Measurements from ENCODE around the gene FAM118B.
"Not testable (repeated sequence)": the region's sequence is repeated elsewhere in the genome, so short reads cannot be mapped to it uniquely, and the experiment has no call there.

FAM118B gene

DNA sequence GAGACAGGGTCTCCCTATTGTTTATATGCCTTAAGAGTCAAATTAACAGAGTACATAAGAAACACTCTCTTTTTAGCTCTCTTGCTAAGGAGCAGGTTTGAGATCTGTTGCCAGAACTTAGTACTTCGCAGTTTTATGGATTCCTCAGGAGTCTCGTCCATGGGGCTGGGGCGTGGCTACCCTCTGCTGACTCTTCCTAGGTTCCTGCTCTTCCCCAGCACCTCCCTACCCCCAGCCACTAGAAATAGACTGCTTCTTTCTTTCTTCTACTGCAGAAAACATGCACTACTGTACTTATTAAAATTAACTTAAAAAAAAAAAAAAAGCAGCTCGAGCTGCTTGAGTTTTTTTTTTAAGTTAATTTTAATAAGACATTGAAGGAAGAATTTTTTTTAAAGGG is 8.0 kb downstream of the FAM118B start:
- no peak for DNase-seq

DNA sequence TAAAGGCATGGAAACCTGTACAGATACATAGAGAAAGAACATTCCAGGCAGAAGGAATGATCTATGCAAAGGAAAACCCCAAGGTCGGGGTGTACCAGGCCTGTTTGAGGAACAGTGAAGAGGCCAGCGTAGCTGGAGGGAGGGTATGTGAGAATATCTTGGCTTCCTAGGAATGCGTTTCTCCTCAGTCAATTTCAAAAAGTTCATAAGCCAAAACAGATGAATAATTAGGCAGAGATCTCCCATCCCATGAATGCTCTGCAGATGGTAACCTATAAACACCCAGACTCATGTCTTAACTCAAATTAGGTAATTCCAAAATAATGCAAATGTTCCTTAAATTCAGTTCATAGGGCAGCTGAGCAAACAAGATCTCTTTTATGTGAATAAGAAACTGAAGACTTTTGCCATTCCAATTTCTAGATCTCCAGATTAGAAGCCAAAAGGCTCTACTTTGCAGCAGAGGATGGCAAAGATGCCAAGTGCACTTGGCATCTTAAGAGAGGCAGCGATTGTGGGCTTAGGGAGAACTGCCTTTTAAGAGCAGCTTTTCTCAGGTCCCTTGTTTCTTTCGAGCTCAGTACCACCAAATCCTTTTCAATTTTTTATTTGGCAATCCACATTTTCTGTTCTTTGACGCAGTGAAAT is 13.2 kb downstream of the FAM118B start:
- no peak for DNase-seq

DNA sequence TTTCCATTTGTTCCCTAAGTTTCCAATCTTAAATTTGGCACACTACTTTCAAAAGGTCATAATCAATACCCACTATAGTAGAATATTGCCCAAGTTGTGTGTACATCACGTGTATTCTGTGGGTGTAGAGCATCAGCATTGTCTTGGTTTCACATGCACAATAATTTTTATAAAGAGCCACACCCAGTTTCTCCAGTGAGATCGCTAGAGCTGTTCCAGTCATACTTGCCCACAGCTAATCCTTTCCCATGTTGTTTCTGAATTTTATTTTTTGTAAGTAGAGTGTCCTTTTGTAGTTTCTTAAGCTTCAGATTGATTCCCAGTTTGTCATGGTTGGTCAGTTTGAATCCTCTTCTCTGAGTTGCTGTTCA is 13.7 kb downstream of the FAM118B start:
- DNase-seq = no peak

DNA sequence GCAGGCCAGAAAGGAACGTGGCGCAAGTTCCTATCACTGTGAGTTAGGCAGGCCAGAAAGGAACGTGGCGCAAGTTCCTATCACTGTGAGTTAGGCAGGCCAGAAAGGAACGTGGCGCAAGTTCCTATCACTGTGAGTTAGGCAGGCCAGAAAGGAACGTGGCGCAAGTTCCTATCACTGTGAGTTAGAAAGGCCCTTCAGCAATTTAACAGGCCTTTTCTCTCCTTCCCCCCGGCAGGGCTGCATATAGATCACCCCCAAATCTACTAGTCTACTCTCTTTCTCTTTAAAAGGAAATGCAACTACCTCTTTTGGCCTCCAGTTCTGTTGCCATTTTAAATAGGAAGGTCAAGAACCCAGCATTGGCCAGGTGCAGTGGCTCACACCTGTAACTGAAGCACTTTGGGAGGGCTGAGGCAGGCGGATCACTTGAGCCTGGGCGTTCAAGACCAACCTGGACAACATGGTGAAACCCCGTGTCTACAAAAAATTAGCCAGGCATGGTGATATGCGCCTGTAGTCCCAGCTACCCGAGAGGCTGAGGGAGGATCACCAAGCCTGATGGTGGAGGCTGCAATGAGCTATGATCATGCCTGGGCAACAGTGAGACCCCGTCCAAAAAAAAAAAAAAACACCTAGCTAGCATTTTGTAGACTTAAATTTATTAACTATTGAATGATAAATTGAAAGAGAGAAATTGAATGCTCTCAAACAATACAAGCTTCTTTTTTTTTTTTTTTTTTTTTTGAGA is 14.9 kb downstream of the FAM118B start:
- DNase-seq = no peak

DNA sequence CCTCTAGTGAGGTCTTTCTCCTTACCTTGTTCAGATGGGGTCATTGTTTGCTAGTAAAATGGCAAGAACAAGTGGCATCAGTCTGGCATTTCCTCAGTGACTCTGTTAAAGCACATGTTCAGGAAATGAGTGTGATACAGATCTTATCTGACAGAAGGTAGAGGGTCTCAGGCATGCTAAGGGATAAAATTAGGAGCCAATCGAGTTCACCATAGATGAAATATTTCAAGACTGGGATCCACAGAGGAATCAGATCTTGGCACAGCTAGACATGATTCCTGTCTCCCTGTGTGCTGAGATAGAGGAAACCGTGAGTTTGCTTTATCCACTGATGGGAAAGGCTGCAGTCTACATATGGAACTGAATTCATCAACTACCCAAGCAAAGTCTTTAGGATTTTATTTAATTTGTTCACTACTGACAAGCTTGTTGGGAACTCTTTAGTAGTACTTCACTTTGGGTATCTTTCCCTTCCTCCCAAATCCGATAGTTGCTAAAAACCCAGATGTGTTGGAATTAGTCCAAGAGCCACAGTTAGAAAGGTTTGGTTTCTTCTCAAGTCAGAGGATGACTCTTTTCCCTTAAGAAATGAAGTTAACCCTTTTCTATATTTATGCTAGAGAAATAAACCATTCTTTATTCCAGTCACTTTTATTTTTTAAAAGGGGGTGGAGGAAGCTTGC is 18.4 kb downstream of the FAM118B start:
- DNase-seq = no peak

DNA sequence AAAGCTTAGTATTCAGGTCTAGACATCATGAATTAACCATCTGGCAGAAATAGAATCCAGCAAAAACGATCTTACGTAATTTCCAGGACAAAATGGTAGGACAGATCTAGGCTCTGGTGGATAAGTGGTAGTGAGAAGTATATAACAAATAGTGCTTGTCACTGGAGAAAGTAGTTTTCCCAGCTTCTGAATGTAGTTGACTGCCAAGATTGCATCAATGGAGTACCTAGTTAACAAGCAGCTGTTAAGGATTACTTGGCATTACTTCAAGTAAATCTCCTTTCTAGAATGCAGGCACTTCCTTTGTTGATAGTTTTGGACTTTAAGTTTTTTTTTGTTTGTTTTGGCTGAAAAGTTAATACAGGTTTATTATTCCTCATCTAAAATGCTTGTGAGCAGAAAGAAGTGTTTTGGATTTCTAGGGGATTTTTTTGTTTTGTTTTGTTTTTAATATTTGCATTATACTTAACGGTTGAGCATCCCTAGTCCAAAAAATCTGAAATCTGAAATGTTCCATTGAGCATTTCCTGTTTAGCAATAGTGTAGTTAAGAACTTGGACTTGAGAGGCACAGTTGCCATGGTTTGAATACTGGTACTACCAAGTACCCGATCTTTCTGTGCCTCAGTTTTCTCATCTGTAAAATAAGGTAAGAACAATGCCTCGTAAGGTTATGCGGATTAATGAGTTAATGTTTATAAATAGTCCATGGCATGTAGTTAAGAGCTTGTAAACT is 20.3 kb downstream of the FAM118B start:
- DNase-seq = no peak

DNA sequence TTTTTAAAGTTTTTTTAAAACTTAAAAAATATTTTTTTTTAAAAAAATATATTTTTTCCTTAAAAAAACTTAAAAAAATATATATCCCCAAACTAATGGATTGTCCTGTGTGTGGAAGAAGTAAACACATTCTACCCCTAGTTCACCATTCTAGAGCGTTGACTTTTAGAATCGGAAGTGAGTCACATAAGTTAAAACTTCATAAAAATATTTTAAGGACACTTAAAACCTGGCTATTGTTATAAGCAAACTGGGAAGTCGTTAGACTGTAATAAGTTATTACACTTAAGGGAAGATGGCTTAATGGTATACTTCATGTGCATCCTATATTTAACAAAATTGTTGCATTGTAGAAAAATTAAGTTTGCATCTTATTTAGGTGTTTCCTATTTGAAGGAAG is 21.1 kb downstream of the FAM118B start:
- DNase-seq = no peak

DNA sequence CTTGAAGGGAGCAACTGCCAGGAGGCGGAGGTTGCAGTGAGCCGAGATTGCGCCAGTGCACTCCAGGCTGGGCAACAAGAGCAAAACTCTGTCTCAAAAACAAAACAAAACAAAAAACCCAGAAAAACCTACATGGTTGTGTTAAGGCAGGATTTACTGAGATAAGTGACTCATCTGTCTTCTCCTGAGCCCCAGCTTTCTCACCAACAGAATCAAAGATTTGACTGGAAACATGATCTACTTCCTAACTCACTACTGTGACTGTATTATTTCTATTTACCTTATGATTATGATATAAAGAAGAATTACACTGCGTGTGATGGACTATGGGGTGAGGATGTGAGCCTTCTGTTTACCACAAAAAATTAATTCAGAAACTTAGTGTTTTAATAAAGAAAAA is 21.8 kb downstream of the FAM118B start:
- DNase-seq = no peak

DNA sequence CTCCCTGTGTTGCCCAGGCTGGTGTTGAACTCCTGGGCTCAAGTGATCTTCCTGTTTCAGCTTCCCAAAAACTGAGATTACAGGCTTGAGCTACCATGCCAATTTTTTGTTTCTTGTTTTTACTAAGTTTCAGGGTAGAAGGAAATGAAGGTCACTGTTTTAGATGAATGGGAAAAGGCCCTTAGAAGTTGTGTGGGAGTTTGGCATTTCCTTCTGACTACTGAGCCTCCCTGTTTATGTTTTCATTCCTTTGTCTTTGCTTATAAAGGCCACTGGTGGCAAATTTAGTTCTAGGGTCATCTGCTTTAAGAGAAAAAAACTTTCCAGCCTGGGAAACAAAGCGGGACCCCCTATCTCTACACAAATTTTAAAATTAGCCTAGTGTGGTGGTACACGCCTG is 35.1 kb downstream of the FAM118B start:
- no peak for DNase-seq

DNA sequence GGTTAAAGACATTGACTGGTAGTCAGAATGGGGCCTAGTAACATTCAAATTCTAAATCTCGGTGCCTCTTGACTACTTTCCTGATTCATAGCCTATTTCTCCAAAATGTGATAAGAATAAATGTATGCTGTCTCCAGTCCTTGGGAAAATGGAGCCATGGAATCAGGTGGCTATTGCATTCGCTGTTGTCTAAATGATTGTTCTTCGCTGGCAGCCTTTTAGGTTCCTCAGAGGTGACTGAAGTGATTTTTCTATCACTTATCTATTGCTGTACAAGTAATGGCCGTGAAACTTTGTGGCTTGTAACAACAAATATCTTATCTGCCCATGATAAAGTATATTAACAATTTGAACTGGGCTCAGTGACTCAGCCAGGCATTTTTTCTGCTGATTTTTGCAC is 41.7 kb downstream of the FAM118B start:
- no peak for DNase-seq

DNA sequence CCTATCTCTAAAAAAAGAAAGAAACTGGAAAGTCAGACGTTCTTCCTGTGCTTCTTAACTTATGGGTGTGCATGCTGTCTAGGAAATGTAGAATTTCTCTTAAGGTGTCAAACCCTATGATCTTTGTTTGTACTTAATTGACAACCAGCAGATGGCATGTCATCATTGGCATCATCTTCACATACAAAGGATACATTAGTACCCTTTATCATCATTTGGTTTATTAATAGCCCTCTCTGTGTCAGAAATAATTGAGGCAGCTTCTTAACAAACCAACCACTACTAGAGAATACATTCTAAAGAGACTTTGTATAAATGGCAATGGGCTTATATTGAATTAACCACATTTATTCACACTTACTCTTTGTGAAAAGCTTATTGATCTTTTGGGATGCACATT is 43.2 kb downstream of the FAM118B start:
- DNase-seq = no peak

DNA sequence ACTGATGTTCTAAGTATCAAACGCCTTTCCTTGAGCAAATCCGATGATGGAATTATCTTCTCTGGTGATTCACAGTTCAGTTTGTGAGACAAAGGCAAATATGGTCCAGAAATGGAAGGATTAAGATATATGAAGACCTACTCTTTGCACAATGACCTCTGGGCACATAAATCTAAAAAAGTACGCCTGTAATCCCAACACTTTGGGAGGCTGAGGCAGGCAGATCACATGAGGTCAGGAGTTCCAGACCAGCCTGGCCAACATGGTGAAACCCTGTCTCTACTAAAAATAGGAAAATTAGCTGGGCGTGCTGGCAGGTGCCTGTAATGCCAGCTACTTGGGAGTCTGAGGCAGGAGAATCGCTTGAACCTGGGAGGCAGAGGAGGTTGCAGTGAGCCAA is 43.9 kb downstream of the FAM118B start:
- DNase-seq = not testable (repeated sequence)

DNA sequence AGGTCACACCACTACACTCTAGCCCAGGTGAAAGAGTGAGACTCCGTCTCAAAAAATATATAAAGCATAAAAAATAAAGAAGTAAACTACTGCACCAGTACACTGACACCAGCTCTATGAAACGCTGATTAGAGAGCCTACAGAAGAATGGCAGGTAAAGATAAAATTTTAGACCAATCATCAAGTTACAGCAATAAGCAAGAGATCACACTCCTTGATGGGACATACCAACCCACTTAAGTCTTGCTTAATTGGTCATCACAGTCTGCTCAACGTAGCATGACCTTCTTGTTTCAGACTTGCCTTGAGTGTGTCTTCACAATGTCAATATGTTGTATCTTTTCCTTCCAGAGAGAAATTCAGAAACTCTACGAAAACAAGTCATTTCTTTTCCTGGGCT is 44.6 kb downstream of the FAM118B start:
- DNase-seq = no peak

DNA sequence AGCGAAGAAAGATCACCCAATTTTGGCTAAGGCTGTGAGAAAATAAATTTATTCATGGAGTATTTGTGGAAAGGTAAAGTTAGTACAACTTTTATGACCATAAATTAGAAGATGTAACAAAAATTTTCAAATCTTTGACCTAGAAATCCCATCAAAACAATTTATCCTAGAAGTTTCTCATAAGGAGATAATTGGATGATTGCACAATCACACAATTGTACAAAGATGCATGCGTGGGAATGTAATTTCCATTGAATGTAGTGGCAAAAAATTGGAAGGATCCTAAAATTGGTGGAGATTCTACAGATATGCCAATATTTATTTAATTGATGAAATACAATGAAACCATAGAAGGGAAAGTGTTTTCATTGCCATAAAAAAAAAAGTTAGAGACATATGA is 45.6 kb downstream of the FAM118B start:
- no peak for DNase-seq

DNA sequence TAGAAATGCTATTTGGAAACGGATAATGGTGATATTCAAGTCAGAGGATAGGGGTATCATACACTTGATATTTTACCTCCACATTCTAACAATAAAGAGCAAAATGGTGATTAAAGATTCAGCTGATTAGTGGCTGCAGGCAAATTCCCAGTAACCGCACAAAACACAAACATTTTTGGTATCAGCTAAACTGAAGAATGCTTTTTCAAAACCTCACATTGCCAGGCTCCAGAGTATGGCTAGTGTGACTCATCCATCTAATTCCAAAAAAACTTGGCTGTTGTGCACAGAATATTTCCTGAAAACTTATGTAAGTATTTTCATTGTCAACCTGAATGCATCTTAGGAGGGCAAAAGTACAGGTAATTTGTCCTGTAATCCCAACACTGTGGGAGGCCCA is 46.2 kb downstream of the FAM118B start:
- DNase-seq = no peak

DNA sequence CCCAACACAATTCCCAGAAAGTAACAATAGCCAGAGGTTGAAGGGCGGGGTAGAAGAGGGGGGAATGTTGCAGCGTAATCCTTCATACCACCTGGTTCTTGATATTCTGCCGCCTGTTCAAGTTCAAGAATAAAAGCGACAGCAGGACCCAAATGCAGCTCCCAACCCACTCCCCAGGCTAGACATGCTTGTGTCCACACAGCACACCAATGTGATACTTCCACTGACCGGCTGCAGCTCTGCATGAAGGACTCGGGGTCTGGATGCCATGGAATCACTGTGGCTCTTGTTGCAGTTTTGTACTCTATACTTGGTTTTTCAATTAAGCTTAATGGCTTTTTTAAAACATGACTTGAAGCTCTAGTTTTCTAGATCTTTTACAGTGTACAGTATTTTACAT is 50.6 kb downstream of the FAM118B start:
- DNase-seq = no peak

DNA sequence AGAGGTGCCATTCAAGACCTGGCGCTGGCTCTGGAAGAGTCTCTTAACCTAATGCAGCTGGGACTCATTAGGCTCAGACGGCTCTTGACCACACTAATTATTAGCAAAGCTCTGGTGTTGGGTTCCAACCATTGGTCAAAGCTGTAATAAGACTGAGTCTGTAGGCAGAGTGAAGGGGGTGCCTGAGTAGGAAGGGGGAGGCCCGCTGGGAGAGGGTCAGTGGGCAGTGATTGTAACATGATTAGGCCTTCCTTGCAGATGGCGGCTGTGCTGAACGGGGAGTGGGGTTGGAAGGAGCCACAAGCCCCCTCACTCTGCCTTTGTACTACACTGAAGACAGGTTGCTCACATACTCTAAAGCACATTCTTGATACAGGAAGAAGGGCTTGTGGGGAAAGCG is 51.9 kb downstream of the FAM118B start:
- DNase-seq = no peak

DNA sequence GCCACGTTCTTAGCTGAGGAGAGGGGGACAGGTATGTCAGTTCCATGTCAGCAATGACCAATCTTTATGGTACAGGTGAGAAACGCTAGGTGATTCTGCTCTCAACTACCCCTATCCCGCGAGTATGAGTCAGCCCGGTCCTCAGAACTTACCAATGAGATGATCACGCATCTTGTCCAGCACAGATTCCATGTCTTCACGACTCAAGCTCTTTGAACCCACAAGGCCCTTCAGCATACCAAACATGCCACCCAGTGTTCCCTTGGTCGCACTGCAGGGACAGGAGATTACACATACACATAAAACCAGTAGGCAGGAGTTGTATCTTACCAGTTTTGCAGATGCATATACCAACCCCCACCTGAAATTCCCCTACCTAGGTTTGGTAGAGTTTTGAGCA is 54.2 kb downstream of the FAM118B start:
- no peak for DNase-seq

DNA sequence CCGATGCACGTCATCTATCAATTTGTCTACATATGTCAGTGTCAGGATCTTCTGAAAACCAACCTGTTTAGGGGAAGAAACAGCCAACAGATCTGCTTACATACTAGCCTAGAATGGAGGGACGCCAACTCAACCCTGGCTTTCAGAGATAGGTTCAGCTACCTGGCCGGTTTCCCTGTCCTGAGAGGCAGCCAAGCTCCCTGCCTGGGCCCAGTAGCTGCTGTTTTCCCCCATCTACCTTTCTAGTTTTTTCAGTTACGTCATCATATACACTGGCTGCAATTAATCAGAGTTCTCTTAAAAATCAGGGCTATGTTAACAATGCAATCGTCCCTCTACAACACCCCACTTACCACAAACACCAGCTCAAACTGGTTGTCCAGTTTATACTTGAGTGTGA is 56.1 kb downstream of the FAM118B start:
- DNase-seq = no peak

DNA sequence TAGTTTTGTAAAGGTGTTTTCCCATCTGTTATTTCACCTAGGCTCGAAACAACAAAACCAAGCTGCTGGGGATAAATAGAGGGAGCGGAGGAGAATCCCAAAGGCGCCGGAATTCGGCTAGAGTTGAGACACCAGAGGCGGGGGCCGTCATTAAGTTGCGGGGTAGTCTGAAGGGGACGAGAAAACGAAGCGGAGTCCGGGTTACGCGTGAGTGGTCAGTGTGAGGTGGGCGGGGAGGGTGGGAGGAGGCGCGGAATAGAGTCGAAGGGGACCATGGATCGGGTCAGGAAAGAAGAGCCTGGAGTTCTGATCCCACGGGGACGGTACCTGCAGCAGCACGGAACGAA is 56.8 kb downstream of the FAM118B start:
- DNase-seq = no peak

DNA sequence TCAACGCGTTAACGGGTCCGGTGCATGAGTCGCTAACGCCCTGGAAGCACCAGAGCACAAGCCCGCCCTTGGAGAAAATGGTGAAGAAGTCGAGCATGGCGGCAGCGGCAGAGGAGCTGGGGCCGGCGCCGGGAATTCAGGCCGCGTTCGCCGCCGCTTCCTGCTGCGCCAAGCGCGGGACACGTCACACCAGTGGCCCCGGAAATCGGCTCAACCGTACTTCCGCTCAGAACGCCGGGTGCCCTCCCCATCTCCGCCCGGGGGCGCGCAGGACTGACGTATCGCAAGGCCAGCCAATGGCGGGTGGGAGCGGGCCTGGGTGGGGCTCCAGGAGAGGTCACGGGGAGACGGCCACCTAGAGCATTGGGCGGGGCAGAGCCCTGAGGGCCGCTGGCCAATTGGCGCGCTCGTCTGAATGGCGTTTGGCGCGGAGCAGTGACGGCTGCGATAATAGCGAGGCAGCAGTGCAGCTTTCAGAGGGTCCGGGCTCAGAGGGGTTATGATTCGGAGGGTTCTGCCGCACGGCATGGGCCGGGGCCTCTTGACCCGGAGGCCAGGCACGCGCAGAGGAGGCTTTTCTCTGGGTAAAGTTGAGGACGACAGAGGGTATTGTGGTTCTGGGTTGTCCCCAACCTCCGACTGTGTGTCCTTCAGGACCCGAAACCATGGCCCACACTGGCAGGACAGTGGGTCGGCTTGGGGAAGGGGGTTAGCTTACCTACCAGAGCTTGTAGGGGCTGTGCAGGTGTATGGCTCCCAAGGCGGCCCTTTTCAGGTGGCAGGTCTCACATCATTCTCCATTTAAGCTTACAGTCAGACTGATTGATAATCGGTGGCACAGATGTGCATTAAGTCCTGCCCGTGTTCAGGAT is 57.4 kb downstream of the FAM118B start, which contains the start of the genes FOXRED1 and SRPRA:
TSS of gene FOXRED1 (plus strand) at position 447 of the 872 bp plus-strand sequence. CDS start at position 500, 53 bp downstream.
TSS of gene SRPRA (minus strand) at position 188 of the 872 bp plus-strand sequence. CDS start at position 97, 91 bp downstream.
- peak; percentile 93 for DNase-seq

DNA sequence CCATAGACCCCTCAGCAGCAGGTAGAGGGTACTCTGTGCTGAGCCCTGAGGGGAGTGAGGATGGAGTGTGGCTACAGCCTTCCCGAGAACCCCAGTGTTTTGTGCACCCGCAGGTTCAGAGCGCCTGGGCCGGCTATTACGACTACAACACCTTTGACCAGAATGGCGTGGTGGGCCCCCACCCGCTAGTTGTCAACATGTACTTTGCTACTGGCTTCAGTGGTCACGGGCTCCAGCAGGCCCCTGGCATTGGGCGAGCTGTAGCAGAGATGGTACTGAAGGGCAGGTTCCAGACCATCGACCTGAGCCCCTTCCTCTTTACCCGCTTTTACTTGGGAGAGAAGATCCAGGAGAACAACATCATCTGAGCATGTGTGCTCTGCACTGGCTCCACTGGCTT is 65.7 kb downstream of the FAM118B start:
- DNase-seq = no peak

DNA sequence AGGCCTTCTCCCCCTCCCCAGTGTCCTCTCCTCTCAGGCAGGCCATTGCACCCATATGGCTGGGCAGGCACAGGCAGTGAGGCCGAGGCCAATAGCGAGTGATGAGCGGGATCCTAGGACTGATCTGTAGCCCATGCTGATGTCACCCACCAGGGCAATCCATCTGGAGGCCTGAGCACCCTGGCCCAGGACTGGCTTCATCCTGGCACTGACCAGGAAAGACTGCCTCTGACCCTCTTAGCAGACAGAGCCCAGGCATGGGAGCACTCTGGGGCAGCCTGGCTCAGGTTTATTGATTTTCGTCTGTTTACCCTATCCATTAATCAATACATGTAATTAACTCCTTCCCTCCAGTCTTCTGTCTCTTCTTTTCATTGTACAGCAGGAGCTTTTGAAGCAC is 66.2 kb downstream of the FAM118B start:
- DNase-seq = no peak

All from NCI-H1417 treated with DMSO at 0.1 percent for 48 hours (cell line).